Gastrocnemius medialis (tissue), 4 donors: Measurements from ENCODE around the gene CITED4.

Experiments
- POLR2A ChIP-seq, 2 donors: fragments of 450-650 bp; IDR thresholded peaks; one replicate each; pipeline ENCODE4 v1.6.1; 2017; ENCODE audit warnings: antibody characterized with exemption in 2 of 2, mild to moderate bottlenecking in 2 of 2, moderate library complexity in 2 of 2
- TF ChIP-seq, protein P1 (sequence below), 5 experiments: fragments of 450-650 bp in 3 of 5; fragments of 200-600 bp in 2 of 5; sonication (generic) in 2 of 5; IDR thresholded peaks in 4 of 5; conservative IDR thresholded peaks in 1 of 5; 1 replicate in 4 of 5; 2 replicates in 1 of 5; pipeline ENCODE4 v1.5.1; 2016 to 2019; ENCODE audit warnings: antibody characterized with exemption in 5 of 5, mild to moderate bottlenecking in 3 of 5, moderate library complexity in 3 of 5

DNA sequence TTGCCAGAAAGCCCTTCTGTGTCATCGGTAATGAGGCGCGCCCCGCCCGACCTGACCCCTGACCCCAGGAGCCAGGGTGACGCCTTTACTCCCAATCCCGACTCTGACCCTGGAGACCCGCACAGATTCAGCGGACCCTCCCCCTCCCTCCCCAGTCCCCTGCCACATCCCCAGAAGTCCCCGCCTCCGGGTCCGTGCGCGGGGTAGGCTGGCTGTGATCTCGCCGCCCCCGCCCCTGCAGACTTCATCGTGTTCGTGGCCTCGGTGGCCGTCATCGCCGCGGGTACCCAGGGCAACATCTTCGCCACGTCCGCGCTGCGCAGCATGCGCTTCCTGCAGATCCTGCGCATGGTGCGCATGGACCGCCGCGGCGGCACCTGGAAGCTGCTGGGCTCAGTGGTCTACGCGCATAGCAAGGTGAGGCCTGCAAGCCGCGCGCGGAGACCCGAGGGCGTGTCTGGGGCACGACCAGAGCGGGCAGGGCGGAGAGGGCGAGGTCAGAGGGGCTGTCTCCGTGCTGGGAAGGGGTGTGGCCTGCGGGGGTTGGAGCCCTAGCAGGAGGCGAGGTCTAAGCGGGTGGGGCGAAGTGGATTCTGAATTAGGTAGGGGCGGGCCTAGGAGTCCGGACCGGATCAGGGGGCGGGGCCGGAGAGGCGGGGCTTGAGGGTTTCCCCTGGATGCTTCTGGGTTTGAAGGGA, 43.8 kb downstream of the CITED4 start:
- TF ChIP-seq, protein P1, sequence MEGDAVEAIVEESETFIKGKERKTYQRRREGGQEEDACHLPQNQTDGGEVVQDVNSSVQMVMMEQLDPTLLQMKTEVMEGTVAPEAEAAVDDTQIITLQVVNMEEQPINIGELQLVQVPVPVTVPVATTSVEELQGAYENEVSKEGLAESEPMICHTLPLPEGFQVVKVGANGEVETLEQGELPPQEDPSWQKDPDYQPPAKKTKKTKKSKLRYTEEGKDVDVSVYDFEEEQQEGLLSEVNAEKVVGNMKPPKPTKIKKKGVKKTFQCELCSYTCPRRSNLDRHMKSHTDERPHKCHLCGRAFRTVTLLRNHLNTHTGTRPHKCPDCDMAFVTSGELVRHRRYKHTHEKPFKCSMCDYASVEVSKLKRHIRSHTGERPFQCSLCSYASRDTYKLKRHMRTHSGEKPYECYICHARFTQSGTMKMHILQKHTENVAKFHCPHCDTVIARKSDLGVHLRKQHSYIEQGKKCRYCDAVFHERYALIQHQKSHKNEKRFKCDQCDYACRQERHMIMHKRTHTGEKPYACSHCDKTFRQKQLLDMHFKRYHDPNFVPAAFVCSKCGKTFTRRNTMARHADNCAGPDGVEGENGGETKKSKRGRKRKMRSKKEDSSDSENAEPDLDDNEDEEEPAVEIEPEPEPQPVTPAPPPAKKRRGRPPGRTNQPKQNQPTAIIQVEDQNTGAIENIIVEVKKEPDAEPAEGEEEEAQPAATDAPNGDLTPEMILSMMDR (IDR thresholded peaks at IDR 0.05 in 4 of 5, conservative IDR thresholded peaks at IDR 0.05 in 1 of 5): no peak
- no peak for TF ChIP-seq POLR2A (IDR thresholded peaks at IDR 0.05)
